MM.1S (cell line): ENCODE measurements around the gene MAPK12.

Experiments
- DNase-seq: peaks from one replicate; pipeline ENCODE4 v3.0.0-alpha.2; 2015
- H2AFZ ChIP-seq: fragments of 300-600 bp; sonication (generic); 2 replicates; pipeline ENCODE4 v1.6.0; 2016; ENCODE audit warnings: antibody characterized with exemption, low read length
- H3F3A ChIP-seq: fragments of 300-600 bp; sonication (generic); 2 replicates; pipeline ENCODE4 v1.6.1; 2016; ENCODE audit warnings: mild to moderate bottlenecking, antibody characterized with exemption, low read length, moderate library complexity, mixed read lengths; ENCODE audit not compliant: insufficient read depth
- H3K27ac ChIP-seq: fragments of 300-600 bp; sonication (generic); 2 replicates; pipeline ENCODE4 v1.5.1; 2016; ENCODE audit warnings: mild to moderate bottlenecking, low read length
- H3K27me3 ChIP-seq: fragments of 300-600 bp; sonication (generic); replicated peaks from 2 replicates; pipeline ENCODE4 v1.6.0; 2016; ENCODE audit warnings: low read length; ENCODE audit not compliant: insufficient read depth
- H3K36me3 ChIP-seq: fragments of 300-600 bp; sonication (generic); replicated peaks from 2 replicates; pipeline ENCODE4 v1.6.1; 2016; ENCODE audit warnings: mild to moderate bottlenecking, low read length, mixed read lengths; ENCODE audit not compliant: insufficient read depth
- H3K4me1 ChIP-seq: fragments of 300-600 bp; sonication (generic); 2 replicates; pipeline ENCODE4 v1.6.1; 2016; ENCODE audit warnings: low read length, mixed read lengths
- H3K4me2 ChIP-seq: fragments of 300-600 bp; sonication (generic); 2 replicates; pipeline ENCODE4 v1.6.0; 2016; ENCODE audit warnings: low read depth, low read length
- H3K4me3 ChIP-seq: fragments of 300-600 bp; sonication (generic); 2 replicates; pipeline ENCODE4 v1.5.1; 2016; ENCODE audit warnings: low read length, mixed read lengths
- H3K79me2 ChIP-seq: fragments of 300-600 bp; sonication (generic); 2 replicates; pipeline ENCODE4 v1.6.1; 2016; ENCODE audit warnings: mixed run types, low read length, mixed read lengths
- H3K9ac ChIP-seq: fragments of 300-600 bp; sonication (generic); 2 replicates; pipeline ENCODE4 v1.6.1; 2016; ENCODE audit warnings: low read length, mixed read lengths
- H3K9me2 ChIP-seq: fragments of 300-600 bp; sonication (generic); replicated peaks from 2 replicates; pipeline ENCODE4 v1.6.1; 2016; ENCODE audit warnings: mild to moderate bottlenecking, low read length, mixed read lengths; ENCODE audit not compliant: insufficient read depth
- H3K9me3 ChIP-seq: fragments of 300-600 bp; sonication (generic); replicated peaks from 2 replicates; pipeline ENCODE4 v1.6.1; 2016; ENCODE audit warnings: mild to moderate bottlenecking, low read length, mixed read lengths; ENCODE audit not compliant: insufficient read depth
- H4K20me1 ChIP-seq: fragments of 300-600 bp; sonication (generic); 2 replicates; pipeline ENCODE4 v1.6.1; 2016; ENCODE audit warnings: mild to moderate bottlenecking, low read length, moderate library complexity, mixed read lengths; ENCODE audit not compliant: insufficient read depth
- CTCF ChIP-seq: fragments of 300-600 bp; sonication (generic); IDR thresholded peaks from 2 replicates; pipeline ENCODE4 v1.5.1; 2016; ENCODE audit warnings: antibody characterized with exemption, low read length, mixed read lengths
- EZH2 ChIP-seq: fragments of 300-600 bp; sonication (generic); optimal IDR thresholded peaks from 2 replicates; pipeline ENCODE3; 2017; ENCODE audit warnings: low read depth, mild to moderate bottlenecking, antibody characterized with exemption, low read length, mixed read lengths
- EZH2phosphoT487 ChIP-seq: fragments of 300-600 bp; sonication (generic); IDR thresholded peaks from 2 replicates; pipeline ENCODE4 v1.6.1; 2018; ENCODE audit warnings: antibody characterized with exemption, low read length

Gene MAPK12

GRCh38 chr22:50218153-50218995 lies 43.1 kb downstream of the MAPK12 start:
- TF ChIP-seq CTCF, result no peak
- no peak for TF ChIP-seq EZH2
- TF ChIP-seq EZH2phosphoT487, result no peak
- H3K79me2 ChIP-seq, result peaks cover 14% of the 10 kb centered on the region
- H3F3A ChIP-seq, result no peaks in the 10 kb centered on the region
- no peaks in the 10 kb centered on the region for H3K9me3 ChIP-seq
- H2AFZ ChIP-seq, result no peak overlapping the region
- H3K4me2 ChIP-seq, result no peak overlapping the region
- H3K36me3 ChIP-seq, result no peaks in the 10 kb centered on the region
- H4K20me1 ChIP-seq, result no peaks in the 10 kb centered on the region
- no peaks in the 10 kb centered on the region for H3K4me1 ChIP-seq
- H3K4me3 ChIP-seq, result no peak overlapping the region
- no peaks in the 10 kb centered on the region for H3K27me3 ChIP-seq
- no peak overlapping the region for H3K9ac ChIP-seq
- no peaks in the 10 kb centered on the region for H3K9me2 ChIP-seq
- no peak for DNase-seq
- H3K27ac ChIP-seq, result no peak overlapping the region

GRCh38 chr22:50217543-50218152 lies 43.8 kb downstream of the MAPK12 start:
- Histone ChIP-seq H3K4me1 (no peaks in the 10 kb centered on the region), H4K20me1 (no peaks in the 10 kb centered on the region), H3K27ac (no peak overlapping the region), H3K9ac (no peak overlapping the region), H3K4me2 (no peak overlapping the region), H3F3A (no peaks in the 10 kb centered on the region), H3K36me3 (no peaks in the 10 kb centered on the region; the same call in 1 of the 2 replicates), H3K27me3 (no peaks in the 10 kb centered on the region), H3K79me2 (peaks cover 19% of the 10 kb centered on the region), H3K9me3 (no peaks in the 10 kb centered on the region), H3K9me2 (no peaks in the 10 kb centered on the region), H3K4me3 (no peak overlapping the region), H2AFZ (no peak overlapping the region)
- no peak for TF ChIP-seq CTCF
- no peak for TF ChIP-seq EZH2phosphoT487
- no peak for TF ChIP-seq EZH2
- no peak for DNase-seq

GRCh38 chr22:50216684-50217520 lies 44.6 kb downstream of the MAPK12 start:
- H3K9ac ChIP-seq, result no peak overlapping the region
- H3F3A ChIP-seq, result no peaks in the 10 kb centered on the region
- H3K9me2 ChIP-seq, result no peaks in the 10 kb centered on the region
- DNase-seq, result no peak
- peaks cover 20% of the 10 kb centered on the region for H3K79me2 ChIP-seq
- H3K27me3 ChIP-seq, result no peaks in the 10 kb centered on the region
- H3K36me3 ChIP-seq, result no peaks in the 10 kb centered on the region; the same call in 1 of the 2 replicates
- H3K4me2 ChIP-seq, result no peak overlapping the region
- H4K20me1 ChIP-seq, result no peaks in the 10 kb centered on the region
- no peak for TF ChIP-seq EZH2
- TF ChIP-seq CTCF, result no peak
- no peak for TF ChIP-seq EZH2phosphoT487
- no peaks in the 10 kb centered on the region for H3K9me3 ChIP-seq
- H3K27ac ChIP-seq, result no peak overlapping the region
- H3K4me1 ChIP-seq, result no peaks in the 10 kb centered on the region
- H3K4me3 ChIP-seq, result no peak overlapping the region
- H2AFZ ChIP-seq, result no peak overlapping the region
